ENCODE measurements around the gene NREP.
A peak's percentile ranks its signal among the peaks of the same experiment; 100 is the strongest.

NREP gene

DNA sequence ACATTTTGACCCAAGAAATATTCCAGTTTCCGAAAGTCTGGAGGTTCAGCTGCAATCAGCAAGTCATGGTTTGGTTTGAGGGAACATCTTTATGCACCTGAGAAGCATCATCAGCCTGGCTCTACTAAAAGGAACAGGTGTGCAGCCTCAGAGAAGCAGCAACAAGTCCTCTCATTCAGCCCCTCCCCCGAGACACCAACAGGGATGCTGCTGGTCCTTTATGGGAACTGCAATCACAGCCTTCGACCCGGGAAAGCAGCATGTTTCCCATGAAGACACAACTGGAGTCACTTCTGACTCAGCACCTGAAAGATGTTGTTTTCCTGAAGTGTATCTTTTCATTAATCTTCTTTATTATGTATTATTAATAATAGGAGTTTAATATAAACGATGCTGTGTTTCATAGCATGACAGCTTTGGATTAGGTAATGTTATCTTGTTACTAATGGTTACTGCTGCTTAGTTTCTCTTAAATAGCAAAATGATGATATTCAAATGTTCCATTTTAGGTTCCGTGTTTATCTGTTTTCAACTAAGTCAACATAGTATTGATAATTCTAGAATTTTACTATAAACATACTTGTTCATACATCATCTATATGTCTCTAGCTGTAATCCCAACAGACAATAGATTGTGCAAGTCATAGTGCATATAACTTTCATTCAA, 15.6 kb upstream of the NREP start:
- no peak for DNase-seq (ENCODE audit: low read depth in 2 of 2)
- TF ChIP-seq, protein P1, sequence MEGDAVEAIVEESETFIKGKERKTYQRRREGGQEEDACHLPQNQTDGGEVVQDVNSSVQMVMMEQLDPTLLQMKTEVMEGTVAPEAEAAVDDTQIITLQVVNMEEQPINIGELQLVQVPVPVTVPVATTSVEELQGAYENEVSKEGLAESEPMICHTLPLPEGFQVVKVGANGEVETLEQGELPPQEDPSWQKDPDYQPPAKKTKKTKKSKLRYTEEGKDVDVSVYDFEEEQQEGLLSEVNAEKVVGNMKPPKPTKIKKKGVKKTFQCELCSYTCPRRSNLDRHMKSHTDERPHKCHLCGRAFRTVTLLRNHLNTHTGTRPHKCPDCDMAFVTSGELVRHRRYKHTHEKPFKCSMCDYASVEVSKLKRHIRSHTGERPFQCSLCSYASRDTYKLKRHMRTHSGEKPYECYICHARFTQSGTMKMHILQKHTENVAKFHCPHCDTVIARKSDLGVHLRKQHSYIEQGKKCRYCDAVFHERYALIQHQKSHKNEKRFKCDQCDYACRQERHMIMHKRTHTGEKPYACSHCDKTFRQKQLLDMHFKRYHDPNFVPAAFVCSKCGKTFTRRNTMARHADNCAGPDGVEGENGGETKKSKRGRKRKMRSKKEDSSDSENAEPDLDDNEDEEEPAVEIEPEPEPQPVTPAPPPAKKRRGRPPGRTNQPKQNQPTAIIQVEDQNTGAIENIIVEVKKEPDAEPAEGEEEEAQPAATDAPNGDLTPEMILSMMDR (IDR thresholded peaks at IDR 0.05; ENCODE audit: low read depth, low read length): no peak

DNA sequence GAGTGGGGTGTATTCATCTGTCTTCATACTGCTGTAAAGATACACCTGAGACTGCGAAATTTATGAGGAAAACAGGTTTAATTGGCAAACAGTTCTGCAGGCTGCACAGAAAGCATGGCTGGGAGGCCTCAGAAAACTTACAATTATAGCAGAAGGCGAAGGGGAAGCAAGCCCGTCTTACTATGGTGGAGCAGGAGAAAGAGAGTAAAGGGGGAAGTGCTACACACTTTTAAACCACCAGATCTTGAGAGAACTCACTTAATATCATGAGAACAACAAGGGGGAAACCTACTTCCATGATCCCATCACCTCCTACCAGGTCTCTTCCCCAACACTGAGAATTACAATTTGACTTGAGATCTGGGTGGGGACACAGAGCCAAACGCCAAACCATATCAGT, 12.5 kb upstream of the NREP start:
- TF ChIP-seq, protein P1 (IDR thresholded peaks at IDR 0.05; ENCODE audit: low read depth, low read length): no peak

More for the DNA sequence above, 15.6 kb upstream of the NREP start:
- no peak overlapping the region for H3K4me3 ChIP-seq (replicated peaks in 1 of 2; ENCODE audit: low read depth in 2 of 2, low read length in 2 of 2)

DNA sequence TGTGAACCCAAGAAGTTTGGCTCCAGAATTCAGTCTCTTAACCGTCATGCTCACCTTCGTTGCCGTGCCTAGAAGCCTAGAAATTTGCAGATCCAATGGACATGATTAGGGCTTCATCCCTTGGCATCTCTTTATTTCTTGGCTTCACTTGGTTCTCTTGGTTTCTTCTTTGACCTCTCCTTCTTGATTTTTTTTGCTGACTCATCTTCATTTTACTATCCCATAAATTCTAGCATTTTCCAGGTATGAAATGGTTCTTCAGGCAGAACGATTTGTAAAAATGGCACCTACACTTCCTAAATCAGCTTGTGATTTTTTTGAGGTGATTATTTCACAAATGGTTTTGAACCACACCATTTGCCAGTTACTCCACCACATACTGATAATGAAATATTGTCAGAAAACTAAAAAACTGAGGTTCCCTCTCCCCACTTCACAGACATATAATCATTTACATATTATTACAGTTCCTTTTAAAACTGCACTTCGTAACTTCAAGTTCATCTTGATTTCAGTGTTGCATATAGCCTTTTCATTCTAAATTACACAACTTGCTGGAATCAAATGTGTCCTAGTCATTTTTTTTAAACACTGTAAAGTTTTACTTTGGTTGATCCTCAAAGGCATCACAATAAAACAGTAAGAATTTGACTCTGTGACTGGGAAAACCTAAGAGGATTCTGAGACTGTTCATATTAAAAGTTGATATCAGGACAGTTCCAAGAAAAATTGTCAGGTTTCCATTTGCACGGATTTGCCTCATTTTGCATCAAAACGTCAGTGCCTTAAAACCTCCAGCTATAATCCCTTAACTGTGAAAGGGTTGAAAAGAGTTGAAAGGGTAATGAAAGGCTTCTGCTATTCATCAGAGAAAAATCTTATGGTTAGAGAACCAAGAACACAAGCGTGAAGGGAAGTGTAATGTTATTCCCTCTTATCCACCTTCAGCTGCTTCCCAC, 8.9 kb upstream of the NREP start:
- H3K4me3 ChIP-seq (replicated peaks in 1 of 2; ENCODE audit: low read depth in 2 of 2, low read length in 2 of 2): no peak overlapping the region
- TF ChIP-seq, protein P1 (IDR thresholded peaks at IDR 0.05; ENCODE audit: low read depth, low read length): no peak
- no peak for DNase-seq (ENCODE audit: low read depth in 2 of 2)

More for the DNA sequence above, 12.5 kb upstream of the NREP start:
- H3K4me3 ChIP-seq (replicated peaks in 1 of 2; ENCODE audit: low read depth in 2 of 2, low read length in 2 of 2): no peak overlapping the region
- DNase-seq (ENCODE audit: low read depth in 2 of 2): no peak

DNA sequence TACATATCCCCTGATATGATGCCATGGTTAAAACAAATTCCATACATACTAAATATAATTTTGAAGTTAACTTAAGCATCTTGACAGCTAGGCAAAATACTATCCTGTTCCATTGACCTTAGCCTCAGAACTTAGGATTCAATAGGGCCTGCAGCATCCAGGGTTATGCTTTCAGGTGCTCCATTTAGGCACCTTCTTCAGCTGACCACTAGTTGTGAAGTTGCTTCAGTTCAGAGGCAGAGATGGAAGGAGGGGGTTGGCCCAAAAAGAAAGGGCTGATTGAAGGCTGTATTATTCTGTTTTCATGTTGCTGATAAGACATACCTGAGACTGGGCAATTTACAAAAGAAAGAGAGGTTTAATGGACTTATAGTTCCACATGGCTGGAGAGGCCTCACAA, 7.0 kb upstream of the NREP start:
- no peak overlapping the region for H3K4me3 ChIP-seq (replicated peaks in 1 of 2; ENCODE audit: low read depth in 2 of 2, low read length in 2 of 2)
- TF ChIP-seq, protein P1 (IDR thresholded peaks at IDR 0.05; ENCODE audit: low read depth, low read length): no peak
- DNase-seq (ENCODE audit: low read depth in 2 of 2): no peak

DNA sequence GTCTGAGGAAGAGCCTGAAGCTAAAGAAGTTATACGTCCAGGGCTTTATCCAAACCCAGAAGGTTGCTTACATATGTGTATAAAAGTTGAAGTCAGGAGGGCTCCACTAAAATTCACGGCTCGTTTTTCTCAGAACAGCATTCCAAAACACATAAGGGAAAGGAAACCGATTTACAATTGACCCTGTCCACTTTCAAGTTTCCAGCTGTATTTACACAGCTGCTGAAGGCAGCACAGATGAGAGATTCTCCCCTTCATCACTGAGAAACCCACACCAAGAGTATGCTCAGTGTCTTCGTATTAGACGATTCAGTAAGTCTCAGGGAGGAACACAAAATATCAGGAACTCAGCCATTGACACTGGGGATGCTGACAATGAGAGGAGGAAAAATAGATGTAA, 5.9 kb upstream of the NREP start:
- DNase-seq (ENCODE audit: low read depth in 2 of 2): no peak
- TF ChIP-seq, protein P1 (IDR thresholded peaks at IDR 0.05; ENCODE audit: low read depth, low read length): no peak
- H3K4me3 ChIP-seq (replicated peaks in 1 of 2; ENCODE audit: low read depth in 2 of 2, low read length in 2 of 2): no peak overlapping the region

DNA sequence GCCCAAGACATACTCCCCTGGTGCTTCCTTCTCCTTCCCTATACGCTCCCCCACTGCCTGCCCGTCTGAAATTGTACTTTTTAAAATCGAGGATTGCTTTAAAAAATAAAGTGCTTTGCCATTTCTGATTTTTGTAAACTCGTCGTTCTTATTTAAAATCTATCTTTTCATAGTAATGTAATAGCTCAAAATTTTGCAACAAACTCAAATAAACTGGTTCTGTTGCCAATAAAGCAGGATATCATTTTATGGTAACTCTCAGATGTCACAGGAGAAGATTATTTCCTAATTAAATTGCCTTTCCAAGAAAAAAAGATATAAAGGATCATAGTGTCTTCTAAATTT, 1.3 kb upstream of the NREP start:
- peak overlapping the region; percentile 54 to 70 for H3K4me3 ChIP-seq (replicated peaks in 1 of 2; ENCODE audit: low read depth in 2 of 2, low read length in 2 of 2)
- TF ChIP-seq, protein P1 (IDR thresholded peaks at IDR 0.05; ENCODE audit: low read depth, low read length): no peak
- no peak for DNase-seq (ENCODE audit: low read depth in 2 of 2)
